Right lung (tissue), 5 donors: ENCODE results near the gene SLC6A8. TPM values are rescaled to one million over a fixed set of nuclear protein-coding genes. Genes with fewer than 3 reads are reported as not detected.
"Not testable (repeated sequence)": the region's sequence is repeated elsewhere in the genome, so short reads cannot be mapped to it uniquely, and the experiment has no call there.

Experiments
- DNase-seq, 2 donors: peaks; one replicate each; pipeline ENCODE4 v3.0.0-alpha.2; 2013
- polyA plus RNA-seq, 5 donors: library from polyadenylated mRNA; unstranded; fragments of 120-200 nt; gene quantifications; one replicate each; pipeline versions ENCODE4 v1.2.1 to v1.2.3, GENCODE V29; 2013; ENCODE audit warnings: inconsistent platforms in 1 of 5, low replicate concordance in 1 of 5; ENCODE audit not compliant: insufficient read length in 5 of 5, insufficient read depth in 1 of 5

SLC6A8 gene
- polyA plus RNA-seq, 5 donors = 3.7 to 9.8 (median 7.8) TPM

DNA sequence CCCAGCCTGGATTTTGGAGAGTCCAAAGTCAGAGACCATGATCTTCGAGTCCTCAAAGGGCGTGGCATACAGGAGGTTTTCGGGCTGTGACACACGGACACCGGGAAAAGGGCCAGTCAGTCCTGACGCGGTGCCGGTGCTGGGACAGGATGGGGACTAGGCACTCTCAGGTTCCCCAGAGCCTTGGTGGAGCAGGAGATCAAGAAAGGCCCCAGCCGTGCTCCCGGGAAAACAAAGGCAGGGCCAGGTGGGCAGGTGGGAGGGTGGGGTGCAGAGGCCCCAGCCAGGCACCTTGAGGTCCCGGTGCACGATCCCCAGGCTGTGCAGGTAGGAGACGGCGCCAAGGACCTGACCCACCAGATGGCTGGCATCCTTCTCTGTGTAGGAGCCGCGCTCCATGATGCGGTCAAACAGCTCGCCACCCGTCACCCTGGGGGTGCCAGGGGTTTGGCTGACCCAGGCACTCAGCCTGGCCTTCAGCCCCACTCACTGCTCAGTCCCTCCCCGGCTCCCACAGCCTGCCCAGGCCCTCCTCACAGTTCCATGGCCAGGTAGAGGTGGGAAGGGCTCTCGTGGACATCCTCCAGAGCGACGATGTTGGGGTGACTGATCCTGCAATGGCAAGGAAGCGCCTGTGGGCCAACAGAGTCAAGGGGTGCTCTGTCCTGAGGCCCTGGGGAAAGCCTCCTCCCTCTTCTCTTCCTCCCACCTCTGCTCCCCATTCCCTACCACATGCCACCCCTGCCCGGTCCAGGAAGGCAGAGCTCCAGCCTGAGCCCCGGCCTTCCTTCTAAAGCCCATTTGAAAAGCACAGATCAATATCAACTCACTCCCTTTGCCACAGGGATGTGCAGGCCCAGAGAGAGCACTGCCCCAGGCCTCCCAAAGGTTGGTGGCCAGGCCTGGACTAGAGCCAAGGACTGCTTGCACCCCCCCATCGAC lies 15.9 kb upstream of the SLC6A8 start:
- DNase-seq = no peak

GRCh38 chrX:153672531-153673427 lies 14.9 kb upstream of the SLC6A8 start:
- no peak for DNase-seq

DNA sequence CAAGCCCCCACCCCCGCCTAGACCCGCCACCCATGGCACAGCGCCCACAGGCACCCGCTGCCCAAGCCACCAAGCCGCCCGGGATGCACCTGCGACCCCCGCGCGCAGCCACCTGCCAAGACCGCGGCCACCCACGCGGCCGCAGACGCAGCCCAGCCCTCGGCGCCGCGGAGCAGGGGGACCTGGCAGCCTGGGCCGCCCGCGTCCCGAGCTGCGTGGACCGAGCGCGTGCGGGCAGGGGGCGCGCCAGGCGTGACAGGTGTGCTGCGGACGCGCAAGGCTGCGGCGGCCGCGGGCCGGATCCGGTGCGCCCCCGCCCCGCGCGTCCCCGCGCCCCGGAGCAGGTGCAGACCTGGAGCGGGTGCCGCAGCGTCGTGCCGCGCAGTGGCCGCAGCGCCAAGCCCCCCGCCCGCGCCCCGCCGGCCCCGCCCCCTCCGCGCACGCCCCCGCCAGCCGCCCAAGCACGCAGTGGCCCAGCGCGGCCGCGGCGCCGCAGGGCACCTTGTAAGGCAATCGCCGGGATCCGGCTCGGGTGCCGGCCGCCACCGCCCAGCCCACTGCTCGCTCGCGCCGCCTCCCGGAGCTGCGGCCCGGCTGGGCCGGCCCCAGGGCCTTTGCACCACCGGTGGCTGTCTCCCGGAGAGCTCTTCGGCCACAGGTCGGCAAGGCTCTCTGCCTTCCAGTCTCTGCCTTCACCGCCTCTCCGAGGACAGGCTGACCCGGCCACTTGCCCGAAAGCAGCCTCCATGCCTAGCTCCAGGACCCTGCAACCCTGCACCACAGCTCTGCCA lies 14.1 kb upstream of the SLC6A8 start, which contains the start of gene PNCK:
Gene PNCK (minus strand): TSS at position 386 of the 791 bp plus-strand sequence. CDS start 737 bp downstream, outside the sequence.
- DNase-seq = no peak

GRCh38 chrX:153674219-153674851 lies 13.4 kb upstream of the SLC6A8 start:
- no peak for DNase-seq

- DNase-seq = no peak
Observed at GRCh38 chrX:153681175-153681574, 6.6 kb upstream of the SLC6A8 start.

DNA sequence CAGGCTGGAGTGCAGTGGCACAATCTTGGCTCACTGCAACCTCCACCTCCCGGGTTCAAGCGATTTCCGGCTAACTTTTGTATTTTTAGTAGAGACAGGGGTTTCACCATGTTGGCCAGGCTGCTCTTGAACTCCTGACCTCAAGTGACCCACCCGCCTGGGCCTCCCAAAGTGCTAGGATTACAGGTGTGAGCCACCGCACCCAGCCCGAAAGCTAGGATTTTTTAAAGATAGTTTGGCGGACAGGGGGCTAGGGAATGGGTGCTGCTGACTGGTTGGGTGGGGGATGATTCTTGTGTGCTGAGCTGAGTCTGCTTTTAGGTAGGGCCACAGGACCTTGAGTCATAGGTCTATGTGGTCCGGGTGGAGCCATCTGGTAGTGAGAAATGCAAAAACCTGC lies 4.2 kb upstream of the SLC6A8 start:
- not testable (repeated sequence) for DNase-seq

GRCh38 chrX:153684467-153685155 lies 3.1 kb upstream of the SLC6A8 start:
- DNase-seq = no peak

- no peak for DNase-seq
Observed at GRCh38 chrX:153685156-153685536, 2.6 kb upstream of the SLC6A8 start.

DNA sequence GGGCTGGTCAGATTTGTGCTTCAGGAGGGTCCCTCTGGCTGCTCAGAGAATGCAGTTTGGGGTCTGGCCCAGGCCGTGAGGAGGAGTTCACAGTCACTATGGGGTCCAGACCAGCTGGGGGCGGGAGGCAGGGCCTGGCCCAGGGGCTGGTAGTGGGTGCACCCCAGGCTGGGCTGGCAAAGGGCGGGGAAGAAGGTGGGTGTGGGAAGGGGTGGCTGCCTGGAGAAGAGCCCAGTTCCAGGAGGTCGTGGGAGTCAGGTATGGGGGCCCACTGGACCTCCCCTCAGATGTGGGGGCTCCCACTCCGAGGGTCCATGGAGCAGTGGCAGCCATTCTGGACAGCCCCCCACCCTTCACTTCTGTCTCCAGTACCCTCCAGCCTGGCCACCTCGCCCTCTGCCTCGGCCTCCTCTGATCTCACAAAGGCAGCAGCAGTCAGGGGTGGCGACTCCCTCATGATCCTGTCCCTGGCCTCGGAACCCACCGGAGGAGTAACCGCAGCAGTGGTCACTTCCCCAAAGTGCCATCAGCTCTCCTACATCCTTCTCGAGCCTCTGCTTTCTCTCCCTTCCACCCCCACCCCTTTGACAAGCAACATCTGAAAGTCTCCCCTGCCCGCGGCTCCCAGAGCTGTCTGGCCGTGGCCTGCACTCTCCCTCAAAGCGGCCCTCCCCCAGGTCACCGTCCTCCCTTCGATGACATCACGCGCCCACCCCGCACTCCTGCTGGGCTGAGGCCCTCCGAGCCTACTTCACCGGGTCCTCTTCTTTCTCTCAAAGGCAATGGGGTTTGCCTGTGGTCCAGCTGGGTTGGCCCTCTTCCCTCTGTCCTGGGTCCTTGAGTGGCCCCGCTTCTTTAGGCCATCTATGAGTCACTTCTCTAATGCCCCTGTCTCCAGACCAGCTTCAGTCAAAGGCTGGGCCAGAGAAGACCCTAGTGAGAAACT lies 1.7 kb upstream of the SLC6A8 start:
- DNase-seq = no peak

GRCh38 chrX:153686711-153687110 lies 1.0 kb upstream of the SLC6A8 start:
- no peak for DNase-seq

DNA sequence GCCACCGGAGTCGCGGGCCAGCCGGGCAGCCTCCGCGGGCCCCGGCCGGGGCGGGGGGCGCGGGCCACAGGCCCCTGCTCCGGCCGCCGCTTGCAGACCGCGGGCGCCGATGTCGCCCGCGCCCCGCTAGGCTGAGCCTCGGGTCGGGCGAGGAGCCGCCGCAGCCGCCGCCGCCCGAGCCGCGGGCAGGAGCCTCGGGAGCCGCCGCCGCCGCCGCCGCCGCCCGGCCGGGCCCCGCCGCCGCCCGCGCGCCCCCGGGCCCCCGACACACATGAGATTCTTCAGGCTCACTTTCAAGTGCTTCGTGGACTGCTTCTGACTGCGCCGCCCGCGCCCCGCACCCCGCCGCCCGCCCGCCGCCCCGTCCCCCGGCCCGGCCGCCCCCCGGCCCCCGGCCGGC lies 345 bp downstream of the SLC6A8 start:
- DNase-seq = no peak

- no peak for DNase-seq
Observed at GRCh38 chrX:153688506-153688905, 780 bp downstream of the SLC6A8 start.

DNA sequence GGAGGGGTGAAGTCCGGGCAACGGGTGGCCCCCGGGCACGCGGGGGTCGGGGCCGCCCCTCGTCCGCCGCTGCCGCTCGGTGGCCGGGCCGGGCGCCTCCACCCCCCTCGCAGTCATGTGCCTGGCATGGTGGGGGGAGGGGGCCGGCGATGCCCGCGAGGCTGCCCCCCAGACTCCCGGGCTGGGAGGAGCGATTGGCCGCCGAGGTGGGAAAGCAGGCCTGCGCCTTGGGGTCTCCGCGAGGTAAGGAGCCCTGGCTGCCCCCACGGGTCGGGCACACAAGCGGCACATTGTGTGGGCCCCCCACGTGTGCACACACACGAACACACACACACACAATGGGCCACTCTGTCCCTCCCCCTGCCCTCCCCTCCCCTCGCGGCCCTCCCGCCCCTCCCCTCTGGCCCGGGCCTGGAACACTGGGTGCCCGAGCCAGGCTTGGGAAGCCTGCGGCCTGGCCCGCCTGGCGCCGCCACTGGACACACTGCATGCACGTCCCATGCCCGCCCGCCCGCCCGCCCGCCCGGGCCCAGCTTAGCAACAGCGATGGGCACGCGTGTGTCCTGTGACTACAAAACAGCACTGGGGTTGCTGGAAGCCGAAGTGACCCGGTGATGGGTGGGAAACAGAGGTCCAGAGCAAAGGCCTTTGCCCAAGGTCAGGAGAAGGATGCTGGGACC lies 1.3 kb downstream of the SLC6A8 start:
- DNase-seq = no peak

- no peak for DNase-seq
Observed at GRCh38 chrX:153689654-153690465, 2.1 kb downstream of the SLC6A8 start.

GRCh38 chrX:153690466-153690865 lies 2.7 kb downstream of the SLC6A8 start:
- no peak for DNase-seq

DNA sequence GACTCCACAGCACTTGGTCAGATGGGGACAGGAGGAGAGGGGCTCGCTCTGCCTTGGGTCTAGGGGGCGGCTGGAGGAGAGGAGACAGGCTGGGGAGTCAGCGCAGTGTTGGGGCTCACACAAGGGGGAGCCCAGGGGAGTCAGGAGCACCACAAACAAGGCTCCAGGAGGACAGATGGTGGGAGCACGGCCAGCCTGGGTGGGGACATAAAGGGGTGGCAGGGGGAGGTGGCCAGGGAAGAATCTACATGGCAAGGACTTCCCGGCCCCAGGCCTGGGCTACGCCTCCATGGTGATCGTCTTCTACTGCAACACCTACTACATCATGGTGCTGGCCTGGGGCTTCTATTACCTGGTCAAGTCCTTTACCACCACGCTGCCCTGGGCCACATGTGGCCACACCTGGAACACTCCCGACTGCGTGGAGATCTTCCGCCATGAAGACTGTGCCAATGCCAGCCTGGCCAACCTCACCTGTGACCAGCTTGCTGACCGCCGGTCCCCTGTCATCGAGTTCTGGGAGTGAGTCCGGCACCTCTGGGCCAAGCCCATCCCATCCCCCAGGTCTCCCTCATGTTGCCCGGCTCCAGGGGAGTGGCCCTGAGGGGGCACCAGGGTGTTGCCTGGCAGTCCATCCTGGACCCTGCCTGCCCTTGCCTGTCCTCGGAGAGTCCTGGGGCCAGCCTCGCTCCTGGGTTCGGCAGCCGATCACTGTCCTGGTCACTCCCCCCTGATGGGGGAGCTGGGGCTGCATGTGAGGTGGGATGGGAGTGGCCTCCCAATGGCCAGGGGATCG lies 3.5 kb downstream of the SLC6A8 start:
- not testable (repeated sequence) for DNase-seq

DNA sequence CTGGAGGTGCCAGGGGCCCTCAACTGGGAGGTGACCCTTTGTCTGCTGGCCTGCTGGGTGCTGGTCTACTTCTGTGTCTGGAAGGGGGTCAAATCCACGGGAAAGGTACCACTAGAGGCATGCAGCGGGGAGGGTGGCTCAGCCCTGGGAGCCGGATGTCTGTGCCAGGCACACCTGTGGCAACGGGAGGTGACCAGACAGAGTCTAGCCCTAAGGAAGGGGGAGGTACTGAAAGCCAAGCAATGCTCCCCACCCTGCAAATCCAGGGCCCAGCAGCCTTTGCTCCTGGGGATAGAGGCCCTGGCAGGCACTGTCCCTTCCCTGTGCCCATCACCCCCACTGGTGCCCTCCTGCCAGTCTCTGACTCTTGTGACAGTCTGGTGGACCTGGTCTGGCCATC lies 4.3 kb downstream of the SLC6A8 start:
- DNase-seq = no peak
